Small intestine (tissue), 7 donors: ENCODE measurements around the gene SORCS1. TPM values are rescaled to one million over a fixed set of nuclear protein-coding genes. Genes with fewer than 3 reads are reported as not detected.
A peak's percentile ranks its signal among the peaks of the same experiment; 100 is the strongest.

Source experiments
- DNase-seq, 2 donors: peaks; one replicate each; pipeline versions ENCODE4 v3.0.0 to v3.0.0-alpha.2; 2013
- FAIRE-seq: peaks from 2 replicates; lab custom pipeline; 2012; peaks lifted over from hg19 to GRCh38; lab: Jason Lieb, UNC
- H3K27ac ChIP-seq, 3 donors: one replicate each; pipeline ENCODE4 v1.5.1; 2013; ENCODE audit warnings: low read length in 2 of 3, mild to moderate bottlenecking in 2 of 3, control low read depth in 1 of 3, inconsistent platforms in 1 of 3, low read depth in 1 of 3, moderate library complexity in 1 of 3
- H3K27me3 ChIP-seq, 3 donors: one replicate each; pipeline ENCODE4 v1.6.1; 2013; ENCODE audit warnings: low read length in 3 of 3, inconsistent platforms in 1 of 3; ENCODE audit not compliant: control insufficient read depth in 3 of 3, insufficient read depth in 3 of 3
- H3K36me3 ChIP-seq, 3 donors: one replicate each; pipeline ENCODE4 v1.6.1; 2013; ENCODE audit warnings: low read length in 3 of 3, inconsistent platforms in 1 of 3, low read depth in 1 of 3, mild to moderate bottlenecking in 1 of 3, moderate library complexity in 1 of 3; ENCODE audit not compliant: control insufficient read depth in 3 of 3, insufficient read depth in 2 of 3
- H3K4me1 ChIP-seq, 3 donors: one replicate each; pipeline ENCODE4 v1.6.1; 2013; ENCODE audit warnings: low read length in 2 of 3, inconsistent platforms in 1 of 3, low read depth in 1 of 3, mild to moderate bottlenecking in 1 of 3, moderate library complexity in 1 of 3; ENCODE audit not compliant: control insufficient read depth in 3 of 3, insufficient read depth in 2 of 3
- H3K4me3 ChIP-seq, 3 donors: one replicate each; pipeline ENCODE4 v1.5.1; 2013; ENCODE audit warnings: low read length in 3 of 3, control low read depth in 1 of 3, inconsistent platforms in 1 of 3, low read depth in 1 of 3, mild to moderate bottlenecking in 1 of 3, moderate library complexity in 1 of 3
- H3K9me3 ChIP-seq, 2 donors: one replicate each; pipeline ENCODE4 v1.6.1; 2013; ENCODE audit warnings: low read depth in 1 of 2, low read length in 1 of 2; ENCODE audit not compliant: control insufficient read depth in 2 of 2, insufficient read depth in 1 of 2
- WGBS, 3 donors: extraction: QIAGEN DNeasy Blood & Tissue Kit; methylation state at CpG; one replicate each; pipeline ENCODE4 v1.1.7; 2013; 5-methylcytosine and 5-hydroxymethylcytosine counted together
- polyA plus RNA-seq, 4 donors: library from polyadenylated mRNA; stranded (reverse) in 3 of 4; unstranded in 1 of 4; fragments of 200-250 nt in 3 of 4; fragments of 120-200 nt in 1 of 4; gene quantifications; one replicate each; pipeline versions ENCODE4 v1.2.1 to v1.2.3, GENCODE V29; 2013
- donor health status: healthy with polysubstance abuse.
- donor health status: control.
- donor health status: control.
- donor health status: Bipolar disorder and iron deficiency.
- donor health status: healthy.

SORCS1 gene
- polyA plus RNA-seq, 4 donors: under 0.01 to 1.4 (median 1.3) TPM; not detected in 1

- FAIRE-seq: no peak
- H3K9me3 ChIP-seq: no peaks in the 10 kb centered on the region
- no peak overlapping the region for H3K27ac ChIP-seq
- no peaks in the 10 kb centered on the region for H3K27me3 ChIP-seq
- no peaks in the 10 kb centered on the region for H3K36me3 ChIP-seq
- WGBS, 3 donors: 72 to 79% (median 75%) methylated on average over 14 of the region's 14 CpGs
- no peak overlapping the region for H3K4me3 ChIP-seq
- H3K4me1 ChIP-seq: no peaks in the 10 kb centered on the region
- no peak for DNase-seq
Measured at GRCh38 chr10:106648534-106649481, 515.7 kb downstream of the SORCS1 start.

- no peaks in the 10 kb centered on the region for H3K4me1 ChIP-seq
- FAIRE-seq: no peak
- no peaks in the 10 kb centered on the region for H3K9me3 ChIP-seq
- H3K36me3 ChIP-seq: no peaks in the 10 kb centered on the region
- no peaks in the 10 kb centered on the region for H3K27me3 ChIP-seq
- no peak for DNase-seq
- 62 to 81% (median 76%) methylated on average over 1 of the region's 1 CpG for WGBS, 3 donors
- H3K4me3 ChIP-seq: no peak overlapping the region
- no peak overlapping the region for H3K27ac ChIP-seq
Measured at GRCh38 chr10:106643473-106643872, 521.0 kb downstream of the SORCS1 start.

DNA sequence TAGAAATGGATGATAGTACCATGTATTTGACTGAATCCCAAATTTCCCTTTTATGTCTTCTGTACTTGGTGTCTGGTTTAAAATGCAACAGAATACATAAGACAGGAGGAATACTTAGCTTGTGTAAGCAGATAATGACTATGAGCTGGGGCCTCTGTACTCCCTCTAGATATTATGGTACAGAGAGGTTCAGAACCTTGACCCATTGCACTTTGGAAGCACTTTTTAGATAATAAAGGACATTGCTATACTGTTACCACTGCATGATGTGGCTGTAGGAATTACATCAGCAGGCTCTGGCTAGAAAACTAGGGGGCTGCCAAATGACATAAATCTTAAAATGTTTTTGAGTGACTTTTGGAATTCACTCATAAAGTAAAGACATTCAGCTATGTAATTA is 526.6 kb downstream of the SORCS1 start:
- no peaks in the 10 kb centered on the region for H3K27me3 ChIP-seq
- H3K4me3 ChIP-seq: no peak overlapping the region
- peak in 1 of 2 donors; percentile 31 for DNase-seq
- no peaks in the 10 kb centered on the region for H3K36me3 ChIP-seq
- FAIRE-seq: no peak
- H3K4me1 ChIP-seq: no peaks in the 10 kb centered on the region
- no peaks in the 10 kb centered on the region for H3K9me3 ChIP-seq
- no peak overlapping the region for H3K27ac ChIP-seq

GRCh38 chr10:106636766-106637491 is 527.6 kb downstream of the SORCS1 start:
- H3K36me3 ChIP-seq: no peaks in the 10 kb centered on the region
- no peaks in the 10 kb centered on the region for H3K27me3 ChIP-seq
- no peaks in the 10 kb centered on the region for H3K9me3 ChIP-seq
- FAIRE-seq: no peak
- DNase-seq: no peak
- H3K4me3 ChIP-seq: no peak overlapping the region
- H3K4me1 ChIP-seq: no peaks in the 10 kb centered on the region
- 68 to 83% (median 73%) methylated on average over 4 of the region's 4 CpGs for WGBS, 3 donors
- H3K27ac ChIP-seq: no peak overlapping the region

GRCh38 chr10:106635947-106636346 is 528.6 kb downstream of the SORCS1 start:
- Histone ChIP-seq H3K36me3 (no peaks in the 10 kb centered on the region), H3K4me3 (no peak overlapping the region), H3K9me3 (no peaks in the 10 kb centered on the region), H3K27me3 (no peaks in the 10 kb centered on the region), H3K27ac (no peak overlapping the region), H3K4me1 (no peaks in the 10 kb centered on the region)
- DNase-seq: no peak
- no peak for FAIRE-seq
- 79 to 82% (median 80%) methylated on average over 6 of the region's 6 CpGs for WGBS, 3 donors

DNA sequence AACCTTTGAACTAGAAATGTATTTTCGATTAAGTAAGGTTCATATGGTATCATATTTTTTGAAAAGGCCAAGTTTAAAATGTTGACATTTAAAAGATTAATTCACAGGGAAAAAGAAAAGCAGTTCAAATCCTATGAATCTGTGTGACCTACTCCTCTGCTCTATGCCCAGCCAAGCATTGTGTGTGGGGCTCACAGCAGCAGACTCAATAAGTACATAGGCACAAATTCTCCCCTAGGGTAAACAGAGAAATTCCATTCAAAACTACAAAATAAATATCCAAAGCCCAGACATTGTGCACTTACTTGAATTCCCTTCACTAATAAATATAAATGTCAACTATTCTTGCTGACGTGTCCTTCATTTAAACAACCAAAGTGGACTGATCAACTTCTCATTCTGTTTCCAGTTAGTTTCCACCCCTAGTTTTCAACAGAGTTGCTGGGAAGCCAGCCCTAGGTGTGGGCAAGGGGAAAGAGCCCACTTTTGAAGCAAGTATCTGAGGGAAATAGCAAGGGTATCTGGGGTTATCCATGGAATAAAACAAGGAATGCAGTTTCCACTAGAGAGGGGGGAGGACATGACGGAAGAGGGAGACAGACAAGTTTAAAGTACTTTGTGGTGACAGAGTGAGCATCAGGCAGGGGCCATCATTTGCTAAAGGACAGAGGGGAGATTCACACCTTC is 533.3 kb downstream of the SORCS1 start:
- WGBS, 3 donors: 56 to 68% (median 66%) methylated on average over 3 of the region's 3 CpGs
- Histone ChIP-seq H3K9me3 (no peaks in the 10 kb centered on the region), H3K27ac (no peak overlapping the region), H3K4me1 (no peaks in the 10 kb centered on the region), H3K4me3 (no peak overlapping the region), H3K36me3 (no peaks in the 10 kb centered on the region), H3K27me3 (no peaks in the 10 kb centered on the region)
- DNase-seq: no peak
- FAIRE-seq: no peak

- WGBS, 3 donors: 82 to 87% (median 85%) methylated on average over 2 of the region's 2 CpGs
- Histone ChIP-seq H3K27ac (no peak overlapping the region), H3K4me3 (no peak overlapping the region), H3K9me3 (no peaks in the 10 kb centered on the region), H3K4me1 (no peaks in the 10 kb centered on the region), H3K27me3 (no peaks in the 10 kb centered on the region), H3K36me3 (no peaks in the 10 kb centered on the region)
- FAIRE-seq (no peak), DNase-seq (no peak)
Measured at GRCh38 chr10:106626371-106626770, 538.1 kb downstream of the SORCS1 start.

GRCh38 chr10:106625751-106626150 is 538.8 kb downstream of the SORCS1 start:
- no peak overlapping the region for H3K27ac ChIP-seq
- H3K4me1 ChIP-seq: no peaks in the 10 kb centered on the region
- H3K36me3 ChIP-seq: no peaks in the 10 kb centered on the region
- H3K27me3 ChIP-seq: no peaks in the 10 kb centered on the region
- no peak overlapping the region for H3K4me3 ChIP-seq
- FAIRE-seq: no peak
- WGBS, 3 donors: 66 to 72% (median 66%) methylated on average over 6 of the region's 6 CpGs
- H3K9me3 ChIP-seq: no peaks in the 10 kb centered on the region
- no peak for DNase-seq
